Activated CD4-positive, alpha-beta T cell treated with anti-CD3 and anti-CD28 coated beads, Interleukin-2, amount 50 U/mL, for 48 hours (primary cell): ENCODE measurements around the gene UBE2Q2.

Experiments used
- DNase-seq, 2 experiments: peaks; one replicate each; pipeline ENCODE4 v3.0.0-alpha.2; 2020

Gene UBE2Q2

DNA sequence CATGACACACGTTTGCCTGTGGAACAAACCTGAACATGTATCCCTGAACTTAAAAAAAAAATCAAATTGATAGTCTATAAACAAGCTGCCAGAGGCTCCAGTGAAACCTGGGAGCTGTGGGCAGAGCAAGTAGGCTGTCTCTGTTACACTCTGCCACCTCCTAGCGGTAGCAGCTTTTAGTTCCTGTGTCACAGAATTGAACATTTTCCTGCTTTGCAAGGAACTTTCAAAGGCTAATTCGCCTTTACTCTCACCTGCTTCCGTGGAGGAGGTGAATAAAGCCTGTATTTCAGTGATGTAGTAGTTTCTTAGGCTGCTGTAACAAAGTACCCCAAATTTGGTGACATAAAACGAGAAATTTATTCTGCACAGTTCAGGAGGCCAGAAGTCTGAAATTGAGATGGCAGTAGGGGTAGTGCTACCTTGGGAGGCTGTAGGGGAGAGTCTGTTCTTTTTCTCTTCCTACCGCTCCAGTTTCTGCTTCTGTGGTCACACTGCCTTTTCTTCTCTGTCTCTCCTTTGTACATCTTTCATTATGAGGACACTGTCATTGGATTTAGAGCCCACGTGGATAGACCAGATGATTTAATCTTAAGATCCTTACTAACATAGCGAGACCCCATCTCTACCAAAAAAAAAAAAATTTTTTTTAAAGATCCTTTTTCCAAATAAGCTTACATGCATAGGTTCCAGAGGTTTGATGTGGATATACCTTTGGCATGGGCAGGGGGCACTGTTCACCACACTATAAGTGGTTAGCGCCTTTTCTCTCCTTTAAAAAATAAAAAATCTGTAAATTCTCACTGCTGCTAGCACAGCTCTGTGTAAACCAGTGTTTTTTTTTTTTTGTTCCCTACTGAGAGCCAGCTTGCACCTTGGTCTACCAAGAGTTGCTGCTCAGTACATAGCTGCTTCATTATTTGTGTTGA, 85.7 kb downstream of the UBE2Q2 start:
- no peak for DNase-seq

DNA sequence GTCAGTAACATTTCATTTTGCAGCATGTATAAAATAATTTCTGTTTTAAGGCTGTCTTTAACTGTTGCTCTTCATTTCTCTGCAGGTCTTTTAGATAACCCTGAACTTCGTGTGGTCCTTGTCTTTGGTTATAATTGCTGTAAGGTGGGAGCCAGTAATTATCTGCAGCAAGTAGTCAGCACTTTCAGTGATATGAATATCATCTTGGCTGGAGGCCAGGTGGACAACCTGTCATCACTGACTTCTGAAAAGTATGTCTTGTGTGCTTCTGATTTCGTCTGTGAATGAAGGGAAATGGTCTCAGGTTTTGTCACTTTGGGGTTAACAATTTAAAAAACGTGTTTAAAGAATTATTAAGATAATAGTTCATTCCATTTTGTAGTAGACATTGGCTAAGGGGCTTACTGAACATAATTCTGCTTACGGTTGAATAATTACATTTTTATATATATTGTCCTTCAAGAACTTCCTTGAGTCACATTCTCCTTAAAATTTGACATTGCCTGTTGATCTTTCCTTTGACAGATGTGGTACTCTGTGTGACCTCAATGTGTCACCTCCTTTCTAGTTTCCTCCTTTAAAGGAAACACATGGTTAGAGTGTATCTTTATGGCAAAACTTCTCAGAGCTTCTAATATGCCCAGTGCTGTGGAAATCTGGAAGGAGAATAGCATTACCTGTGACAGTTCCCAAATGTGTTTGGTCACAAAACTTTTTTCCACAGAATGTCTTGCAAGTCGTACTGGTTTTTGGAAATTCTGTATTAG, 86.7 kb downstream of the UBE2Q2 start:
- no peak for DNase-seq

DNA sequence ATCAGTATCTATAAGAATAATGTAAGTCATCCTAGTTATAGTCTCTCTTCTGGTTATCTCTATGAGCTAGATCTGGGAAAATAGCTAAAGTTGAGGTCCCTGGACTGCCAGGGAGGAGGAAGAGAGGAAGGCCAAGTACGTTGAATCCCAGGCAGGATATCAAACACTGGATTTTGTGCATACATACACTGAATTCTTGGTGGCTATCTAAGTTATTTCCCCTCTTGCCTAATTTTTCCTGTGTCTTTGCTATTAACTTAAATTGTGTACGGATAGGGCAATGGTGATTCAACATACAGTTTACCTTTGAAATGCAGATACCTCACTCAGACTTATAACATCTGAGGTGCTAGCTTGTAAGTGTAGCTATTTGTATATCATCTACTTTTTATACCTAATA, 87.6 kb downstream of the UBE2Q2 start:
- no peak for DNase-seq

DNA sequence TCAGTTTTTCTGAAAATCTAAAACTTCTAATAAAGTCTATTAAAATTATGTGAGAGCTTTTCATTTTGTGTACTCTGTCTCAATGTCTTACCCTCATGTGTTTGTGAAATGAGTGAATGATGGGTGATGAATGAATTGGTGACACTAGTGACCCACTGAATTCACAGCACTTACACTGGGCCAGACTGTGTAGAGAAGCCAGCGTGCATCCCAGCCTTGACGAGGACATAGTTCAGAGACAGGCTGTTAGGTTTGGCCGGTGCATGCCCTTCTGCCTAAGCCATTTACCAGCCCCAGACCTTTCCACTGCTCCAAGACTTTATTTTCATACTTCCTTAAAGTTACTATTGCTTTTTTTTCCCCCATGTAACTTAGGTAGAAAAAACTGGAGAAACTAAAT, 99.2 kb downstream of the UBE2Q2 start:
- DNase-seq: no peak

DNA sequence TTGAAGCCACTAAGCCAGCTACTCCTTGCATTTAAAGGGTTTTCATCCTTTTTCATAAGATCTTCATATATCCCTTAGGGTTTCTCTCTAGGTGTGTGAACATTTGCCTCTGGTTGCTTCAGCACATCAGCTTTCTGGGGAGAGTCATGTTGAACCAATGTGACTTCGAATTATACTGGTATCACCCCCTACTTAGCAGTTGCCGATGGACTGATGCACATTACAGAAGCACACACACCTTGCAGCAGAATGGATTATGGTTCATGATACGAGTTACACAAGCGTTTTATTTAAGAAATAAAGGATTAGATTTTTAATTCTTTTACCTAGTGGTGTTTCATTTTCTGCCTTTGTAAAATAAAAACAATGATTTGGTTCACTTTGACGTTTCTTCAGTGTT, 100.0 kb downstream of the UBE2Q2 start:
- DNase-seq: no peak

DNA sequence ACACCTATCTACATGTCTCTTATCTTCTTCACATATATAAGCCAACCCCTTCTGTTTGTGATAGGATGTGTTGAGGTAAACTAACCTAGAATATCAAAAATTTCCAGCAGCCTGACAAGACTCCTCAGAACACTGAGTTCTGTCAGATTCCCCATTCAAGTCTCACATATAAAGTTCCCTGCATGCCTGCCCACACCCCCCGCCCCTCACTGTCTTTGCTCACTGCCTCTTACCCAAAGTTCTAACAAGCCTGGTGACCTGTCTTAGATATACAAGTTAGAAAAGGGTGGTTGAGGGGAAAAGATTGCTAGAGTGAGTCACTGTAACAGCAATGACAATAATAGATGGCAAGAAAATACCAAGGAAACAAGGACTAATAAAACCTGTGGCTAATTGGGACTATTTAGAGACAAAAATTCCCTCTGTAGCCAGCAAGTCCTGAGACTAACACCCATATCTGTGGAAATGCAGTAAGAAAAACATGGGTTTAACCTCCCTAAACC, 100.5 kb downstream of the UBE2Q2 start:
- DNase-seq: no peak

DNA sequence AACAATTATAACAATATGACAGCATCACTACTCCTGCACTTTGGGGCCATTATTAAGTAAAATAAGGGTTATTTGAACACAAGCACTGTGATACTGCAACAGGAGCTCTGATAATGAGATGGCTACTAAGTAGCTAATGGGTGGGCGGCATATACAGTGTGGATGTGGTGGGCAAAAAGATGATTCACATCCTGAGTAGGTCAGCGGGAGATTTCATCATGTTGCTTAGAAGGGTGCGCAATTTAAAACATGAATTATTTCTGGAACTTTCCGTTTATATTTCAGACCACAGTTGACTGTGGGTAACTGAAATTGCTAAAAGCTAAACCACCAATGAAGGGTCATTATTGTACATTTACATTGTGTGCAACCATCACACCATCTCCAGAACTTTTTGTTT, 102.7 kb downstream of the UBE2Q2 start:
- no peak for DNase-seq

DNA sequence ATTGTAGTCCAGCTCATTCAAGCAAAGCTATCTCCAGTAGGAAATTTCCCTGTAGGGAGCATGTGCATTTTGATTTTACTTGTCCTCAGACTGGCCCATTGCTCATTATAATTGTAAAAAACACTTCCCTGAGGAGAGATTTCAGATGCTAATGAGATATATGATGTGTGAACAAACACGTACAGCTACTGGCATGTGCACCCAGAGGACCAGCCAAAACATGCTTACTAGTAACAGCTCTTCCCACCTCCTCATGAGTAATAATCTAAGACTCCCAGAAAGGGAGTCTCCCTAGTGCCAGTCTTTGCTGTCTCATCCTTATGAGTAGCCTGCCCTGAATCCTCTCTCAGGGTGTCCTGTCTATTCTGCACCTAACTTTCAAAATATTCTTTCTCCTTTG, 103.8 kb downstream of the UBE2Q2 start:
- no peak for DNase-seq

DNA sequence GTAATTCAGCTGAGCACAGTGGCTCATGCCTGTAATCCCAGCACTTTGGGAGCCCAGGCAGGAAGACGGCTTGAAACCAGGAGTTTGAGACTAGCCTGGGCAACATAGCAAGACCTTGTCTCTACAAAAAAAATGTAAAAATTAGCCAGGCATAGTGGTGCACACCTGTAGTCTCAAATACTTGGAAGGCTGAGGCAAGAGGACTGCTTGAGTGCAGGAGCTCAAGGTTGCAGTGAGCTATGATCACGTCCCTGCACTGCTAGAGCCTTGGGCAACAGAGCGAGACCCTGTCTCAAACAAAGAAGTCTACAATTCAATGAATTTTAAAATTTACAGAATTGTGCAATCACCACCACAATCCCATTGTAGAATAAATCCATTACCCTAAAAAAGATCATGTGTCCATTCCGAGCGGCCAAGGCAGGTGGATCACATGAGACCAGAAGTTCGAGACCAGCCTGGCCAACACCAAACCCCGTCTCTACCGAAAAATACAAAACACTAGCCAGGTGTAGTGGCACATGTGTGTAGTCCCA, 105.6 kb downstream of the UBE2Q2 start:
- DNase-seq: no peak
